HG03280 (cell line): ENCODE results near the gene UBL4A.

ENCODE experiments used
- ATAC-seq: cut with Tn5 transposase; IDR thresholded peaks from one replicate; pipeline ENCODE4 v1.9.1; 2021; ENCODE audit warnings: mild to moderate bottlenecking, moderate library complexity; ENCODE audit not compliant: unreplicated experiment

Gene UBL4A

DNA sequence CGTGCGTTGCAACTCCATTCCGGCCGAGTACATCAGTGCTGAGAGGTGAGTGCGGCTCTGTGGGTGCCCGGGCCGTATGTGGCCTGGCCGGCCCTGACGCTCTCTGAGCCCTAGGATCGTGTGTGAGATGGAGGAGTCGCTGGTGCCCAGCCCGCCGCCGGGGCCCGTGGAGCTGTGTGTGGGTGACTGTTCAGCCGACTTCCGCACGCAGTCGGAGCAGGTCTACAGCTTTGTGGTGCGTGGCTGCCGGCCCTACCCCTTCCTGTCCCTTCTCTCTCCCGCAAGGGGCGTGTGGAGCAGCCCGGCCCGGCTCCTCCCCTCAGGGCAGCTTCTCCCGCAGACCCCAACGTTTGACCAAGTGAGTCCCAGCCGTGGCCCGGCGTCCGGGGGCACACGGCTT is 20.4 kb downstream of the UBL4A start:
- ATAC-seq = no peak

DNA sequence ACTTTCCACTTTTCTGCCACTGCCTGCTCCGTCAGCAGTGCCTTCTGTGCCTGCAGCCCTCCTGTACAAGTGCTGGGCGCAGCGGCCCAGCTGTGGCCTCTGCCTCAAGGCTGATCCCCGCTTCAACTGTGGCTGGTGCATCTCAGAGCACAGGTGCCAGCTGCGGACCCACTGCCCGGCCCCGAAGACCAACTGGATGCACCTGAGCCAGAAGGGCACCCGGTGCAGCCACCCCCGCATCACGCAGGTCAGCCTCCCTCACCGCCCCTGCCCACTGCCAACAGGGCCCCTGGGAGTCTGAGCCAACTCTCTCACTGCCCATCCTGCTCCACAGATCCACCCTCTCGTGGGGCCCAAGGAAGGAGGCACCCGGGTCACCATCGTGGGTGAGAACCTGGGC is 20.8 kb downstream of the UBL4A start:
- no peak for ATAC-seq

DNA sequence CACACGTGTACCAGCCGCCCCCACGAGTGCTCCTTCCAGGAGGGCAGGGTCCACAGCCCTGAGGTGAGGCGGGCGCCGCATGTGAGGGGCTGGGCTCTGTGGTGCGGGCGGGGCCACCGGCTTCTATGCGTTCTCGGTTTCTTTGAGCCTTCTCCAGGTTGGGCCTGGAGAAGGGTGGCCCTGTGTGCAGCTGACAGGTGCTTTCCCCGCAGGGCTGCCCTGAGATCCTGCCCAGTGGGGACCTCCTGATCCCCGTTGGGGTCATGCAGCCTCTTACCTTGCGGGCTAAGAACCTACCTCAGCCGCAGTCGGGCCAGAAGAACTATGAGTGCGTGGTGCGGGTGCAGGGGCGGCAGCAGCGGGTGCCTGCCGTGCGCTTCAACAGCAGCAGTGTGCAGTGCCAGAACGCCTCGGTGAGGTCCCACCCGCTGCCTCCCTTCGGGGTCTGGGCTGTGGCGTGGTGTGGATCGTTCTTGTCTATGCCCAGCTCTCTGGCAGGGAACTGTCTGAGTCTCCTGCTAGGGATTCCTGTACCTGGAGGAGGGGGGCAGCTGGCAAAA is 21.5 kb downstream of the UBL4A start:
- no peak for ATAC-seq

DNA sequence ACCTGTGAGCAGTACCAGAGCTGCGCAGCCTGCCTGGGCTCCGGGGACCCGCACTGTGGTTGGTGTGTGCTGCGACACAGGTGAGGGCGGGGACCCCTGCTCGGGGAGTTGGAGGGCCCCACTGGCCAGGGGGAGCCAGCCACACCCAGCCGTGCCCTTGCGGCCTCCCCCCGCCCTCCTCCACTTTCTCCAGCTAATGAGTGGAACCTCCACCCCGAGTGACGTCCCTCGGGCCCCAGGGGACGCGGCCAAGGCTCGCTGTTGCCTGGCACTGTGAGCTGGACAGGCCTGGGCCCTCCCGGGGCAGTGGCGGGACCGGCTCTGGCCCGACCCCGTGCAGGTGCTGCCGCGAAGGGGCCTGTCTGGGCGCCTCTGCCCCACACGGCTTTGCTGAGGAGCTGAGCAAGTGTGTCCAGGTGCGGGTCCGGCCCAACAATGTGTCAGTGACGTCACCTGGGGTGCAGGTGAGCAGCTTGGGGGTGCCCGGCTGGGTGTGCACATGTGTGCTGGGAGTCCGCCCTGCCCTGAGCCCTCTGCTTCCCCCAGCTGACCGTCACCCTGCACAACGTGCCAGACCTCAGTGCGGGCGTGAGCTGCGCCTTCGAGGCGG is 22.7 kb downstream of the UBL4A start:
- ATAC-seq = no peak

DNA sequence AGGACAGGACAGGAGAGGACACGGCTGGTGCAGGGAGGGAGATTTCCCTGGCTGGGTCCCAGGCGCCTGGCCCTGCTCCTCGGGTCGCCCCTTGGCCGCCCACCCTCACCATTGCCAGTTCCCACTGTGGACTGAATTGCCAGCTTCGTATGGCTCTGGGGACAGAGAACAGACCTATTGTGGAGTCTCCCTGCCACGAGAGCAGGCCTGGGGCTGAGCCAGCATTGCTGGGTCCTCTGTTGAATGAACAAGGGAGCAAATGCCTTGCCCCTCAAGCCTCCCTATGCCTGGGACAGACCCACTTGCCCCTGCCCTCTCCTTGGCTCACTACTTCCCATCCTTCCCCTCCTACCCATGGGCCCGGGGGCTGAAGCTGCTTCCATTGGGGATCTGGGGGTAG is 24.0 kb downstream of the UBL4A start:
- no peak for ATAC-seq

DNA sequence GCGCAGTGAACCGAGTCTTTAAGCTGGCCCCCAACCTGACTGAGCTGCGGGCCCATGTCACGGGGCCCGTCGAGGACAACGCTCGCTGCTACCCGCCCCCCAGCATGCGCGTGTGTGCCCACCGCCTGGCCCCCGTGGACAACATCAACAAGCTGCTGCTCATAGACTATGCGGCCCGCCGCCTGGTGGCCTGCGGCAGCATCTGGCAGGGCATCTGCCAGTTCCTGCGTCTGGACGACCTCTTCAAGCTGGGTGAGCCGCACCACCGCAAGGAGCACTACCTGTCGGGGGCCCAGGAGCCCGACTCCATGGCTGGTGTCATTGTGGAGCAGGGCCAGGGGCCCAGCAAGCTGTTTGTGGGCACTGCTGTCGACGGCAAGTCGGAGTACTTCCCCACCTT is 26.1 kb downstream of the UBL4A start:
- no peak for ATAC-seq

DNA sequence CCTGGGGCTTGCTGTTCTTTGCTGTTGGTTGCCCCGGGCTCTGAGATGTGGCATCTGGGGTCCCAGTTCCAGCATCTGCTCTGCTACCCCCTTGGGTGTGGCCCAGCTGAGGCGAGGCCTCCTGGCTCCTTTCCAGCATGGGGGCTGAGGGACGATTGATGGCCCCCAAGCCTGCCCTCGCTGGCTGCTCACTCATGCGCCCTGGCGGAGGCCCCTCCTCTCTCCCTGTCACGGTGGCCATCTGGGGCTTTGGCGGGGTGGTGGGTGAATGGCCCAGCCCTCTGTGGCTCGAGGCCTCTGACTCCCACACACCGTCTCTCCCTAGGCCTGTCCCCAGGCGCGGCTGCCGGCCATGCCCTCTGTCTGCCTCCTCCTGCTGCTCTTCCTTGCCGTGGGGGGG is 26.6 kb downstream of the UBL4A start:
- ATAC-seq = no peak

DNA sequence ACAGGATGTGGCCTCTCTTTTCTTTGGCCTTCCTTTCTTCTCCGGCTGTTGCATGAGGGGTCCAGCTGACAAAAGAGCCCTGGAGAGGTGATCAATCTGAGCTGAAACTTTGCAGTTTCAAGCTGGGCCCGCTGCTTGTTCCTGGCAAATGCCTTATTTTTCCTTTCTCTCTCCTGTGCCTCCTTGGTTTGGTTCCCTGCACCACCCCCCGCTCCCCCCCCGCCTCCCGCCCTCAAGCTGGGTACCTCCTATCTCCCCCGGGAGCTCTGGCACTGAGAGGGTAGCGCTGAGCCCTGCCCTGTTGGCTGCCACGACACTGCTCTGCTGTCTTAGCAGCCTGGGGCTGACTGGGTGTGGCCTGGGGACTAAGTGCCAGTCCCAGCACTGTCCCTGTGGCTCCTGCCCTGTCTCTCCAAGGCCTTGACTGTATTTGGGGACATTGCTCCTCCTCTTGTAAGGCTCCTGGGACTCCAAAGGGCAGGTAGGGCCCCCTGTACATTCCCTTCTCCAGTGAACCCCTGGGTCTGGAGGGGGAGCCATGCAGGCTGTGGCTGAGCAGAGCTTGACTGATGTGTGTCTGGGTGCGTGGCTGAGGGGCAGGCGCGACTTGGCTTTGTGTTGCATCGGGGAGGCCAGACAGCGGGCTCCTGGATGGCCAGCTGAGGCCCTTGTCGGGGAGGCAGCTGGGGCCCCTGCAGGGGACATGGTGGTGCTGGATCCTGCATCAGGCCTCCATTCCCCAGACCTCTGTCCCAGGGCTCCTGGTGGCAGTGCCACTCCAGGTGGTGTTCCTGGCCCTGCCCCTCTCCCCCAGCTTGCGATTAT is 27.2 kb downstream of the UBL4A start:
- no peak for ATAC-seq

DNA sequence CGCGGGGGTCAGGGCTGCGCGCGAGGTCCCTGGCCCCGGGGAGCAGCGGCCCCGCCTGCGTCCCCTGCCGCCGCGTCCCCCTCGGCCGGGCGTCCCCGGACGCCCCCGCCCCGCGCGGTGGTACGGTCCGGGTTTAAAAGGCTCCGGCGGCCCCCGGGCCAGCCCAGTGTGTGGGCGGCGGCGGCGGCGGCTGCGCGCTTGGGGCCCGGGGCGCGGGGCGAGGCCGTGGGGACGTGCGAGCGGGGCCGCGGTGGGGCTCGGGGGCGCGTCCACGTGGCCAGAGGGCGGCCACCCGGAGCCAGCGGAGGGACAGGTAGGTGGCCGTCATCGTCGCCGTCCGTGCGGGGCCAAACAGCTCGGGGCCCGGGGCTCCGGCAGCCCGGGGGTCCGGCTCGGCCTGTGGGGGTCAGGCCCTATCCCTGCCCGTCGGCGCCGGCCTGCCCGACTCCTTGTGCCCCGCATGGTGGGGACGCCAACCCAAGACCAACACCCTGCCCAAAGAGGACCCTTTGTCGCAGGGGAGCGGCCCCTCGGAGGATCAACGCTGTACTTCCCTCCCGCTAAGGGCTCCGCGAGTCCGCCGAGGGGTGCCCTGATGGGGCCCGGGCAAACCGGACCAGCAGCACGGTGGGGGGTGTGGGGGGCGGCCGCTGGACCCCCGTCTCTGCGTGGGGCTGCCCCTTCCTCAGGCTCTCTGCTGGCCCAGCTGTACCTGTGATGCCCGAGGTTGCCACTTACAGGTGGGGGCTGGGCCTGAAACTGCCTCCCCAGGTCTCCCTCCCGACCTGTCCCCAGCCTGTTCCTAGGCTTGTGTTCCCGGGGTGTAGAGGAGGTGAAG is 28.1 kb downstream of the UBL4A start, which contains the start of gene PLXNA3:
Gene PLXNA3 (plus strand): TSS at position 166 of the 838 bp plus-strand sequence. CDS start 1,903 bp downstream, outside the sequence.
- peak; percentile 65 for ATAC-seq

DNA sequence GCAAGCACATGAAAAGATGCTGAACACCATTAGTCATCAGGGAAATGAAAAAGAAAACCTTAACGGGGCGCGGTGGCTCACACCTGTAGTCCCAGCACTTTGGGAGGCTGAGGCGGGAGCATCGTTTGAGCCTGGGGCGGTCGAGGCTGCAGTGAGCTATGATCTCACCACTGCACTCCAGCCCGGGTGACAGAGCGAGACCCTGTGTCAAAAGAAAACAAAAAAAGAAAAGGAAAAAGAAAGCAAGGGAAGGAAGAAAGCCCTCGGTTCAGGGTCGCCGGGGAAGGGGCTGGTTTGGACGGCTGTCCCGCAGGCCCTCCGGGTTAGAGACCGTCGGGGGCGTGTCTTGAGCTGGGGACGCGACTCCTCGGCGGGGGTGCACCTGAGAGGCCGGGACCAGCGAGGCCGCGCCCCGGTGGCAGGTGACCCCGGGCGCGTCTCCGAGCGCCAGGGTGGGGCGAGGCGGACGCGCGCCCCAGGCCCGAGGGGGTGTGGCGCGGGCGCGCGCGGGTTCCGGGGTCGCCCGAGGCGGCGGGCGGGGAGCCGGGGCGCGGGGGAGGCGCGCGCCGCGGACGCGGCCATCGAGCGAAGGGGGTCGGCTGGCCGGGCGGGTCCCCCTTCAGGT is 28.8 kb downstream of the UBL4A start:
- ATAC-seq = peak; percentile 65

DNA sequence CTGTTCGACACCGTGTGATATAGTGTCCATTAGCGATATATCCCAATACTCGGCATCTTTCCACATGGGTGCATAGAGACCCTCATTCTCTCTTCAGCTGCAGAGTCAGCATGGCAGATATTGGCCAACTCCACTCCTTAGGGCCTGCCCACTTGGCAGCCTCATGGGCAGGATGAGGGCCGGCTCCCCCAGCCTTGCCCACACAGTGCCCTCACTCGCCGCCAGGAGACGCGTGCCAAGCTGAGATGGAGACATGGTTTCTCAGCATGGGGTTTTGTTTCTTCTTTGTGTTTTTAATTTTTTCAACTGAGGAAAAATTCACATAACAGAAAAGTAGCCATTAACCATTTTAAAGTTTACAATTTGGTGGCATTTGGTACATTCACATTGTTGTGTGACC is 33.6 kb downstream of the UBL4A start:
- ATAC-seq = no peak

DNA sequence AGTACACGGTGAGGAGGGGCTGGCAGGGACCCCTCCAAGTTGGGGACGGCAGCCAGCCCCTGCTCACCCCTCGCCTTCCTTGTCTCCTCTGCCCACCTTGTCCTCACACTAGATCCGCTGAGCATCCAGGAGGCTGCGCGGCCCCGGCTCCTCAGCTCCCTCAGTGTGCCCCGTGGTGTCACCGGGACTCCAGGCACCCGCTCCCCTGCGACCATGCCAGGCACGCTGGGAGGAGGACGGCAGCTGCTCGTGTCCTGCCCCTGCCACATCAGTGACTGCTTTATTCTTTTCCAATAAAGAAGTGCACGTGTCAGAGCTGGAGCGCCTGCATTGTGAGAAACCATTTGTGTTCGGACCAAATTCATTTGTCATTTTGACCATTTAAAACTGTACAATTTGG is 36.1 kb downstream of the UBL4A start:
- no peak for ATAC-seq

DNA sequence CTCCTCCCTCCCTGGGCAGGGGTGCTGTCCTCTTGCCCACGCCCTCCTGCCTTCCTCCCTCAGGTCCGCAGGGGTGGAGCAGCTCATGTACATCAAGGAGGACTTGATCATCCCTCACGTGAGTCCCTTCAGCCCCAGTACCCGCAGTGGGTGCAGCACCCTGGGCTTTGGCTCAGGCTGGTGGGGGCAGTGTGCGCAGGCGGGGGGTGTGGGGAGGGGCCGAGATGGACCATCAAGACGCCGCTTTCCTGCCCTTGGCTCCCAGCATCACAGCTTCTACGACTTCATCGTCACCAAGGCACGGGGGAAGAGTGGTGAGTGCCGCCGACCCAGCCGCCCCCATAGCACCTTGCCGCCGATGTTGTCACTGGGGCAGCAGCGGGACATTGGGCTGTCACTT is 36.8 kb downstream of the UBL4A start:
- no peak for ATAC-seq

DNA sequence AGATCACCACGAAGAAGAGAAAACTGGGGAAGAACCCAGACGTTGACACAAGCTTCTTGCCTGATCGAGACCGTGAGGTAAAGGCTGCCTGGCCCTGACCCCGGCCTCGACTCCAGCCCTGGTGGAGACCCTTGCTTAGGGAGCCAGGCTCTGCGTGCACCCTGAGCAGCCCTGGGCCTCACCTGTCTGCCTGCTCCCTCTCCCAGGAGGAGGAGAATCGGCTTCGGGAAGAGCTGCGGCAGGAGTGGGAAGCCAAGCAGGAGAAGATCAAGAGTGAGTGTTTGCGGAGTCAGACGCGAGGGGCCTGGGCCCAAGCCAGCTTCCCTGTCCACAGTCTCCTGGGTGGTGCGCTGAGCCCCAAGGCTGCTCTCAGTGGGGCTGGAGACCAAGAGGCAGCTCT is 37.9 kb downstream of the UBL4A start:
- ATAC-seq = no peak

DNA sequence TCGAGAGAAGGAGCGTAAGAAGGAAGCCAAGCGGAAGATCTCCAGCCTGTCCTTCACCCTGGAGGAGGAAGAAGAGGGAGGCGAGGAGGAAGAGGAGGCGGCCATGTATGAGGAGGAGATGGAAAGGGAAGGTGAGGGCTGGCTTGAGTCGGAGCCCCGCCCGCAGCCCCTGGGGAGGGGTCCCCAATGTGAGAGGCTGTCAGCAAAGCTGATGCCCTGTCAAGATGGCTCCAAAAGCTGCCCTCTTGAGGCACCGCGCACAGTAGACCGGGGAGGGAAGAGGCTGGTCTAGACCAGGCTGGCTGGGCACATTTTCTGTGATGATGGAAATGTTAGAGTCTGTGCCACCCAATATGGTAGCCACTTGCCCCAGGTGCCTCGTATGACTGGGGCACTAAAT is 40.0 kb downstream of the UBL4A start:
- ATAC-seq = no peak

DNA sequence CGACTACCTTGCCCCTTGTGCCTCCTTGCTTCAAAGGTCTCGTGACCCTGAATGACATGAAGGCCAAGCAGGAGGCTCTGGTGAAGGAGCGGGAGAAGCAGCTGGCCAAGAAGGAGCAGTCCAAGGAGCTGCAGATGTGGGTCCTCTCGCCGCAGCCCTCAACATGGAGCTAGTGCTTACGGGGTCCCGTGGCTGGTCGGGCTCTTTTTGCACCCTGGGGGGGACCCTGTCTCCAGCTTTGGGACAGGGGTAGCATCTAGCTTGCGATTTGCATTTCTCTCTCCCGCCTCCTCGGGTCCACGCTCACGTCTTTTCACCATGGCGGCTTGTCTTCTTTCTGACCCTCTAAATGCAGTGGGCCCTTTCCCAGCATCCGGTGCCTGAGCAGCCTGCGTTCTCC is 40.6 kb downstream of the UBL4A start:
- ATAC-seq = no peak

DNA sequence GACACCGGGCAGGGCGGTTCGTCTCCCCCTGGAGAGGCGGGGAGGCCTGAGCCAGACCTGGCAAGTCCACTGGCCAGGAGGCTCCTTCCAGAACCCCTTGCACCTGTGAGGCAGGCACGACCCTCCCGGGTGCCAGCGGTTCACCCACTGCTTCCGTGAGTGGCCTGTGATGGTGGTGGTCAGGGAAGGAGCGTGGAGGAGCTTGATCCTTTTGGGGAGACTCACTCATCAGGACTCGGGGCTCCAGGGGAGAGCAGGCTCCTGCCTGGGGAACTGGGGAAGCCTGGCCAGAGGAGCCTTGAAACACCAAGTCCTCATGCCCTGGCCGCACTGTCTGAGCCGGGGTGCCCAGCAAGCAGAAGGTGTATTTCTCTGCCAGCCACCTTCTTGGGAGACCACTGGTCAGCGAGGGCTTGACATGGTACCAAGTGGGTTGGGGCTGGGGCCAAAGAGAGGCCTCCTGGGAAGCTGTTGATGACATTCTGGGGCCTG is 41.6 kb downstream of the UBL4A start:
- ATAC-seq = no peak

DNA sequence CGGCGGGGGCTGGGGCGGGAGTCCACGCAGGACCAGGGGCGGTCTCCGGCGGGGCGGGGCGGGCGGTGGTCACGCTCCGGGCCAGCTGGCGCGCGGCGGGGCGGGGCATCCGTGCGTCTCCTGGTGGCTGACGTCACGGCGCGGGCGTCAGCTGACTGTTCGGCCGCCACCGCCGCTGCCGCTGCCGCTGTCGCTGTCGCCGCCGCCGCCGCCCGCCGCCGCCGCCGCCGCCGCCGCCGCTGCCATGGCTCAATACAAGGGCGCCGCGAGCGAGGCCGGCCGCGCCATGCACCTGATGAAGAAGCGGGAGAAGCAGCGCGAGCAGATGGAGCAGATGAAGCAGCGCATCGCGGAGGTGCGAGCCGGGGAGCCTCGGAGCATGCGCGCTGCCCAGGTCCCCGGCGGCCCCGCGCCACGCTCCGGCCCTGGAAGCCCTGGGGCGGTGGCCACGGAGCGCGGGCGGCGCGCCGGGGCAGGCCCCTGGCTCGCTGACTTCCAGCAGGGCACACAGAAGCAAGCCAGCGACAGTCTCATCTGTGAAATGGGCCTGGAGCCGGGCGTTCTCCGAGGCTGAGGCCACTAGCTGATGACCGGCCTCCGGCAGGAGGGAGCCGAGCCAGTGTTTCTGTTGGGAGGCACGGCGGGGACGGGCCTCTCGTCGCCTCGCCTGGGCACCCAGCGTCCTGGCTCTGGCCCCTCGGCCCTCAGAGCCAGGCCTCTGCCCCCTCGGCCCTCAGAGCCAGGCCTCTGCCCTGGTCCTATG is 42.2 kb downstream of the UBL4A start, which contains the start of gene FAM50A:
Gene FAM50A (plus strand): TSS at position 150 of the 763 bp plus-strand sequence. CDS start 95 bp downstream, at position 245.
- ATAC-seq = peak; percentile 91

DNA sequence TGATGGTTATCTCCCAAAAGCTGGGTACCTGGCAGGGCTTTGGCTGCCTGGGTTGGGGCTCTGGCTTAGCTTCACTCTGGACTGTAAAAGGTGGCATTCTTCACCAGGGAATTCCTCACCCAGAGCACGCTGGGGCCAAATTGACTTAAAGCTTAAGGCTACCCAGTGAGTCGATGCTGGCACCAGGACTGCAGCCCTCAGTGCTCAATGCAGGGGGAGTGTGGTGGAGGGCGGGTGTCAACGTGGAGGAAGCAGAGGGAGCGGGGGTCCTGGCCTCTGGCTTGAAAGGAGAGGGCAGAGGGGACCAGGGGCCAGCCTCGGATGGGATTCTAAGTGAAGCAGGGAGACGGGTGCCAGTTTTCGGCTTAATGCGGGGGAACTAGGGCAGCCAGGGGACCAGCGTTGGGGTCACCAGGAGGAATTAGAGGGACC is 42.9 kb downstream of the UBL4A start:
- ATAC-seq = peak; percentile 6
